Measurements from ENCODE around the gene ZFPM1. TPM values are rescaled to one million over a fixed set of nuclear protein-coding genes. Genes with fewer than 3 reads are reported as not detected.

The ZFPM1 gene
- total RNA-seq, 1 experiment from 2014 or later: 3.9 TPM

GRCh38 chr16:88535857-88536222 lies 82.8 kb downstream of the ZFPM1 start:
- ATAC-seq: no peak
- Histone ChIP-seq H3K27ac (ENCODE audit: low read length) (no peak overlapping the region), H3K27me3 (ENCODE audit: control insufficient read depth, insufficient read depth, low read length) (no peaks in the 10 kb centered on the region), H3K36me3 (ENCODE audit: control insufficient read depth, insufficient read depth, low read length) (no peaks in the 10 kb centered on the region; the same call in 1 of the 2 replicates), H3K4me1 (ENCODE audit: control insufficient read depth, insufficient read depth, low read length) (no peaks in the 10 kb centered on the region), H3K4me3 (ENCODE audit: low read depth in 2 of 2, low read length in 2 of 2) (no peak overlapping the region), H3K9me3 (ENCODE audit: control insufficient read depth, insufficient read depth, low read depth, low read length) (no peaks in the 10 kb centered on the region)
- TF ChIP-seq SIN3A (IDR thresholded peaks at IDR 0.05; ENCODE audit: borderline replicate concordance, insufficient read depth, low read depth, low read length) (no peak), REST (IDR thresholded peaks at IDR 0.05; ENCODE audit: insufficient read depth in 1 of 2, low read depth in 2 of 2, low read length in 1 of 2) (no peak), POLR2AphosphoS5 (IDR thresholded peaks at IDR 0.05; ENCODE audit: low read depth, low read length) (no peak), TCF7L2 (IDR thresholded peaks at IDR 0.05; ENCODE audit: low read depth, low read length) (no peak)
- DNase-seq (ENCODE audit: low read depth, low spot score): no peak
- no TSS peak for BruUV-seq (replicated peaks)
- in situ Hi-C loops (cut with HindIII; ENCODE audit: low pct_unique_long_range_greater_than_20kb, low sequenced_read_pairs) (no loop called here), intact Hi-C loops (cut with micrococcal nuclease; ENCODE audit: unreplicated experiment) (no loop called here)
- ChIA-PET CTCF (no interaction called here), POLR2A (interaction anchor here (0.8 kb wide), 1 partner anchor 34 kb away, joined by 13 read pairs; the partner anchor contains the start of gene ZC3H18)

GRCh38 chr16:88536510-88536909 lies 83.4 kb downstream of the ZFPM1 start:
- DNase-seq (ENCODE audit: low read depth, low spot score): no peak
- CTCF ChIA-PET: no interaction called here
- Histone ChIP-seq H3K27me3 (ENCODE audit: control insufficient read depth, insufficient read depth, low read length) (no peaks in the 10 kb centered on the region), H3K9me3 (ENCODE audit: control insufficient read depth, insufficient read depth, low read depth, low read length) (no peaks in the 10 kb centered on the region), H3K36me3 (ENCODE audit: control insufficient read depth, insufficient read depth, low read length) (no peaks in the 10 kb centered on the region; the same call in 1 of the 2 replicates), H3K4me3 (ENCODE audit: low read depth in 2 of 2, low read length in 2 of 2) (no peak overlapping the region), H3K27ac (ENCODE audit: low read length) (no peak overlapping the region), H3K4me1 (ENCODE audit: control insufficient read depth, insufficient read depth, low read length) (no peaks in the 10 kb centered on the region)
- no TSS peak for BruUV-seq (replicated peaks)
- ATAC-seq: no peak
- no peak for TF ChIP-seq SIN3A (IDR thresholded peaks at IDR 0.05; ENCODE audit: borderline replicate concordance, insufficient read depth, low read depth, low read length)
- TF ChIP-seq REST (IDR thresholded peaks at IDR 0.05; ENCODE audit: insufficient read depth in 1 of 2, low read depth in 2 of 2, low read length in 1 of 2): no peak
- TF ChIP-seq TCF7L2 (IDR thresholded peaks at IDR 0.05; ENCODE audit: low read depth, low read length): no peak
- TF ChIP-seq POLR2AphosphoS5 (IDR thresholded peaks at IDR 0.05; ENCODE audit: low read depth, low read length): no peak
- TF ChIP-seq CTCF (IDR thresholded peaks at IDR 0.05): no peak
- POLR2A ChIA-PET: interaction anchor here (0.8 kb wide), 1 partner anchor 34 kb away, joined by 13 read pairs; the partner anchor contains the start of gene ZC3H18
- intact Hi-C loops (cut with micrococcal nuclease; ENCODE audit: unreplicated experiment): no loop called here
- in situ Hi-C loops (cut with HindIII; ENCODE audit: low pct_unique_long_range_greater_than_20kb, low sequenced_read_pairs): no loop called here

Data from Panc1 (cell line).